Activated effector memory CD4-positive, alpha-beta T cell treated with anti-CD3 and anti-CD28 coated beads, Interleukin-2, amount 50 U/mL, for 16 hours (primary cell): Measurements from ENCODE around the gene ISM2.
A peak's percentile ranks its signal among the peaks of the same experiment; 100 is the strongest.

Experiments
- DNase-seq: peaks from one replicate; pipeline ENCODE4 v3.0.0-alpha.2; 2020

The ISM2 gene

DNA sequence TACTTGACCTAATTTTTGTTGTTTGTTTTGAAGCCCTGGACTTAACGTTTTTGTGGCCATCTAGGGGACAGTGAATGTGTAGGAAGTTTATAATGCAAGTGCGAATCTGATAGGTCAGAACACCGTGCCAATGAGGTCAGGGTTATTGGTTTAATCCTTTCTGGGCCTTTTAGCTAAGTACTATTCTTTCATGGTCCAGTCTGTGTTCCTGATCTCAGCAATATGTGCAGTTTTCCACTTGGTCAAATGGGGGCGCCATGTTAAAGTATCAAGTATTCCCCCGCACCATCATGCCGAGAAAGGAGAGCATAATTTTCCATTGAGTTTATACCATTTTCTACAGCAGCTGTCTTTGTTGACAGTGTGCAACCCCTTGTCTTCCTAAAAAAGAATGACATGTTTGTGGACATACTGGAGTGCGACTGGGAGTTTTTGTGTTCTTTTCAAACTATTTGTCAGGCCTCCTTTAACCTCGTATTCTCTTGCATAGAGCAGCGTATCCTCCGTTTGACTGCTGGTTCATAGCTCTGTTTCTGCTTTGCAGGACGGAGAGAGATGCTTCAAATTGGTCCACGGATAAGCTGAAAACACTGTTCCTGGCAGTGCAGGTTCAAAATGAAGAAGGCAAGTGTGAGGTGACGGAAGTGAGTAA is 39.4 kb downstream of the ISM2 start:
- DNase-seq: peak; percentile 82

DNA sequence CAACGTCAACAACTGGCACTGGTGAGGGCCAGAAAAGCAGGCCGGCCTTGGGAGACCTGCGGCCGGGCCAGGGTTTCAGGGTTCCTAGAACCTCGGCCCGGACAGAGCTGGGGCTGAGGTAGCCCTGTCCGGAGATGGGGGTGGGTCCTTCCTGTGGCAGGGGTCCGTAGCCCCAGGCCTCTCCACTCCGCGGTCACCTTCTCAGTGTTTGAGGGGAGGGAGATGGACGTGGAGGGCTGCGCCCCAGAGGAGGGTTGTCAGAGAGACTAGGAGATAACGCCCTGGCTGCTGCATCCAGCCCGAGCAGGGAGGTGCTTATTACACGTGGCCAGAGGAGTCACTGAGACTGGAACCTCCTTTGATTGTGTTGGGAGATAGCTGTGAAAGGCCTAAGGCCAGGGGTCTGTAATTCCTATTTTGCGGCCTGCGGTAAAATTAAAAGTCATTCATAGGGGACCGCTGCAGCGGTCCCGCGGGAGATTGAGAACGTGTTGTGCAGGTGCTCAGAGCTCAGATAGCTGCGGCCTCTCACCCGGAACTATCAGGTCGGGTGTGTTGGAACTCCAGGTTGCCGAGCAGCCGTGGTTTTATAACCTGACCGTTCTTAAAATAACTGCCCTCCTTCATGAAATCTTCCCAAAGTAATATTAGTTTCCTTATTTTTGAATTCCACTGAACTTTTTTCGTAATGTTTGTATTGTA is 40.2 kb downstream of the ISM2 start:
- peak; percentile 77 for DNase-seq

DNA sequence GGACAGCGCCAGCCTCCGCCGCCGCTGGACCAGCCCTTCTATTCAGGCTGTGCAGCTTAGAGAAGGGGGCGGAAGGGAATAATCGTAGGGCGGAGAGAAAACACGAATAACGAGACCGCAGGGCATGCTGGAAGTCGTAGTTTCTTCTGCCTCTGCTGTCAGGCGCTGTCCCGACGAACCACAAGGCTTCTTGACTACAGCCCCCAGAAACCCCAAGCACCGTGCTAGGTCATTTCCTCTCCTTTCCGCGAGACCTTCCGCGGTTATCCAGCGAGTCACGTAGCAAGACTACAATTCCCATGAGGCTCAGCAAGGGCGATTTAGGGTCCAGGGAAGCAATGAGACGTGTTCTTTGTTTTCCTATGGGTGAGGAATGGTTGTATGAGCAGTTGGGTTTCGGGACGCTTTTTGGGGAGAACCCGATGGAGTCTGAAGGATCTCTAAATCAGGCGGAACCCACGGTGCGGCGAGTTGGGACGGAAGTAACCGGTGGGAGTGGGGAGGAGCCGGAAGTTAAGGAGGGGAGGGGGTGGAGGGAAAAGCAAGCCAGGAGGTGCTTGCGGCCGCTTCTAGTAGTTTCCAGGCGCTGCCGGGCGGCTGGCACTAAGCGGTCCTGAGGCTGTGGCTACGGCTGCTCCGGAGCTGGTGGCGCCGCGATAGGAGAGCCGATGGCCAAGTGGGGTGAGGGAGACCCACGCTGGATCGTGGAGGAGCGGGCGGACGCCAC is 40.9 kb downstream of the ISM2 start, which contains the start of the genes AHSA1 and VIPAS39:
AHSA1 (plus strand) TSS at position 572 of the 727 bp plus-strand sequence; CDS start at position 669, 97 bp downstream.
VIPAS39 (minus strand) TSS at position 80 of the 727 bp plus-strand sequence. CDS start 3,499 bp downstream, outside the sequence.
- DNase-seq: peak; percentile 97

DNA sequence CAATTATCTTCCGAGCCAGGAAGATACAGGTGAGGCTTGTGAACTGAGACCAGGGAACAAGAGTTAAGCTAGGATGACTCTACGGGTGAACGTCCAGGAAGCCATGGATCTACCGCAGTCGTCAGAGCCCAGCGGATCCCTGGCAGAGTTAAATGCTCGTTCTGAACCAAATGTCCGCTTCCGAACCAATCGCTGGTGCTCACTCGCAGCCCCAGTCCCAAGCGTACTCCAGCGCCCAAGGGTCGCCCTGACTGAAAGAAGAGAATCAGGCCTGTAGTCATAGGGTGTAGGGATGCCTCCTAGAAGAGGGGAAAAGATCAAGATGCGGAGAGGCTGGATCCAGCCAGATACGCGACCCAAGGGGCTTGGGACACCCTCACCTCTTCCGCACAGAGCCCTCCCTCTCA is 41.5 kb downstream of the ISM2 start:
- DNase-seq: no peak

DNA sequence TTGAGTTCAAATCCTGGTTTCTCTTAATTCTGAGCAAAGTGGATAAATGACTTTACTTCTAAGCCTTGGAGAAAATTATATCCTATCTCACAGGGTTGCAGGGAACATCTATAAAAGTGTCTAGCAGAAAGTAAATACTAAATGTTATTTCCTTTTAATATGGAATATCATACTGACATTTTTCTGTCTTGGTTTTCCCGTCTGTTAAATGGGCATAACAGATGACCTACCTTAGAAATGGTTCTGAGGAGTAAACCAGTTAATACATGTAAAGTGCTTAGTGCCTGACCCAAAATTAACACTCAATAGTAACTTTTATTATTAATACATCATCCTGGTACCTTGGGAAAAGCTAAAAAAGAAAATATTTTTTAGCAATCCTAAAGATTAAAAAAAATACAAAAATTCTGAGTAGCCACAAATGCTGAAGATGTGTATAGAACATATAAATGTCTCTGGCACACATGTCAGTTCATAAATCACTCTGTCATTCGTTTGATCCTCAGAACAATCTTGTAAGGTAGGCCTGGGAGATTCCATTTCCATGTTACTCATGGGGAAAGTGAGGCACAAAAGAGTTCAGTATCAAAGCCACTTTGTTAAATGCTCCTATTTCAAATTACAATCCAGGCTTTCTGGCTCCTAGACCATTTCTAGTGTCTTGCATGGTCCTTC is 42.5 kb downstream of the ISM2 start:
- DNase-seq: no peak

DNA sequence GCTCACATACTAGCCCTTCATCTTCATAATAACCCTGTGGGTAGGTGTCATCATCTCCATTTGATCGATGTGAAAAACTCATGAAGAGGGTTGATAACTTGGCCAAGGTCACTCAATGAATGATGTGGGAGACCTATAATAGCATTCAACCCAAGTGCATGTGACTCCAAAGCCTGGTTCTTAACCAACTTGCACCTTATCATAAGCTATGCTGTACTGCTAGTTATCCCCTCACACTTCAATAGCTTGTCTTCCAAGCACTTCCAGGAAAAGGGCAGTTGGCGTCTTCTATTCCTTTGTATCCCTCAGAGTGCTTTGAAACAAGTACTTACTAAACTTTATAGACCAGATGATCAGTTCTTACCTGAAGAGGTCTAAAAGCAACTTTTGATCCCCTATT is 56.4 kb downstream of the ISM2 start:
- no peak for DNase-seq

DNA sequence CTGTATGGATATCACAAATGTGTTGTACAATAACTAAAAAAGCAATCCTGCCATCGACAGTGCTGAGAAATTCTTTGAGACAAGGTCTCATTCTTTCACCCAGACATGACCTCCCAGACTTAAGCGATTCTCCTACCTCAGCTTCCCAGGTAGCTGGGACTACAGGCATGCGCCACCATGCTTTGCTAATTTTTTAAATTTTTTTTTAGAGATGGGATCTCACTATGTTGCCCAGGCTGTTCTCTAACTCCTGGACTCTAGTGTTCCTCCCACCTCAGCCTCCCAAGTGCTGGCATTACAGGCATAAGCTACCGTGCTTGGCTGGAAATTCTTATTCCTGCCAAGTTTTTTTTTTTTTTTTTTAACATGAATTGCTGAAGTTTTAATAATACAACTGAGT is 58.8 kb downstream of the ISM2 start:
- no peak for DNase-seq

DNA sequence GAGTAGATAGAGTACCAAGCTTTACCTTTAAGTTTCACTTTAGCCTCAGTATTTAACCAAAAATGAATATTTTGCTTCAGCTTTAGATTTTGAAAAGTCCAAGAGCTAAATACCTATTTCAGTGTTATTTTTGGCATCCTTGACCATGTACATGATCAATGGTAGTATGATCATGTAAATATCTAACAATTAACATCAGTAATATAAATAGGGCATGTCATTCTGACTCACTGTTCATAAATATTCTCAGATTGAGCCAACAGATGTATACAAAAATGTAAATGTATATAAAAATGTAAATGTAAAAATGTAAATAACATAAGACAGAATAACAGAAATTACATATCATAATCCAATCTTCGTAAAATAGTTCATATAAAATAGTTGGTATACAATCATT is 60.0 kb downstream of the ISM2 start:
- DNase-seq: no peak

DNA sequence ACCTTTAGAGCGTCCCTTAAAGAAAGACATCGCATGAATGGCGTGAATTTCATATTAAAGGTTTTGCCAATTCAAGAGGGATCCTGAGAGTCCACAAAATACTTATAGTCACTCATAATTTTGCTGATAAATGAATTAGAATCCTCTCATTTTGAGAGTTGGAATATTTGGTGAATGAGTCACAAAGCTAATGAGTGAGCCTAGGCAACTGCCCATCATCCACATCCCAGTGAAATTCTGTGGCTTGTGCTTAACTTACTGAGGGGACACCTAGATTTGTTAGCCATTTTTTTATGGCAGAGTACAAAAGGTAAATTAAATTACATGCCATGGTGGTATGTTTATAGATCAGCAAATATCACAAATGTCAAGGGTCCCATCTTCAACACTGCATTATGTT is 62.6 kb downstream of the ISM2 start:
- no peak for DNase-seq

DNA sequence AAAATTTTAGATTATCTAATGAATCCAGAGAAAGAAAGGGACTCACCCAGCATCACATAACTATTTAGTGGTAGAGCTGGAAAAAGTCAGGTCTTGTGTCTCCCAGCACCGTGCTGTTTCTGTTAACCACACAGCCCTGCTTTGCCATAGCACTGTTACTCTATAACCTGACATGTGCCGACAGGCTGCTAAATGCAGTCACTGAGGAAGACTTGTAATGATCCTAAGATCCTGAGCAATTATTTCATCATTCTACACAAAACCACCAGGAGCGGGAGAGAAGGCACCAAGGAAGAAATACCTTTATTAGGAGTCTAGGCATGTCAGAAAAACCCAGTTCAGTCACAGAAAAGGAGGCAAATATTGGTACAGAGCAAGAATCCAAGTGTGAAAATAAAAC is 72.2 kb downstream of the ISM2 start:
- DNase-seq: no peak

DNA sequence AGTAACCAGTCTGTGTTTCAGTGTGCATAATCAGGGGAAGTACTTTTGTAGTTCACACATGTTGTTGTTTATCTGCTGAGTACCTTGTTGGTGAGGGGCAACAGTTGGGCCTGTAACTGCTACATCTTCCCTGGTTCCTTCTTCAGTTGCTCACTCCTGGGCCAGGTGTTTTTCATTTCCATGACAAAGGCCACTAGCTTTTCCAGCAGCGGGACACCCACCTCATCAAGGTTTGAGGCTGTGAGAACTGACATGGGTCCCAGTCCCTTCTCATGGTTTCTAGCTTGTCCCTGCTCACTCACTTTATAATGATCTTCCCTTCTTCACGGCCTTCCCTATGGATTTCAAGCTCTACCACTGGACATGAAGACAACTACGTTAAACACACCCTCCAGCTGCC is 73.8 kb downstream of the ISM2 start:
- DNase-seq: no peak
